GM19035 (cell line): ENCODE data around the gene FITM1.

Experiments
- ATAC-seq: cut with Tn5 transposase; IDR thresholded peaks from one replicate; pipeline ENCODE4 v1.9.1; 2021; ENCODE audit not compliant: unreplicated experiment

The FITM1 gene

GRCh38 chr14:24181371-24182077 is 51.1 kb downstream of the FITM1 start:
- no peak for ATAC-seq
